Ovary (tissue), 9 donors: ENCODE measurements around the gene NHERF1. TPM values are rescaled to one million over a fixed set of nuclear protein-coding genes. Genes with fewer than 3 reads are reported as not detected.

Experiments used
- DNase-seq, 5 donors: peaks; one replicate each; pipeline ENCODE4 v3.0.0-alpha.2; 2019 to 2020
- H3K27ac ChIP-seq, 2 donors: fragments of 200-600 bp; one replicate each; pipeline versions ENCODE4 v1.5.1 to v1.8.0; 2019 to 2022
- H3K27me3 ChIP-seq: fragments of 200-600 bp; one replicate; pipeline ENCODE4 v1.8.0; 2022
- H3K36me3 ChIP-seq: fragments of 200-600 bp; sonication (generic); one replicate; pipeline ENCODE4 v1.5.1; 2019
- H3K4me1 ChIP-seq: one replicate; pipeline ENCODE4 v1.8.1; 2013; ENCODE audit warnings: mild to moderate bottlenecking, moderate library complexity; ENCODE audit not compliant: insufficient read depth
- H3K4me3 ChIP-seq: fragments of 200-600 bp; sonication (generic); one replicate; pipeline ENCODE4 v1.5.1; 2017
- H3K9me3 ChIP-seq, 2 donors: fragments of 200-600 bp in 1 of 2; sonication (generic) in 1 of 2; one replicate each; pipeline versions ENCODE4 v1.5.1 to v1.8.1; 2013 to 2019; ENCODE audit warnings: mild to moderate bottlenecking in 1 of 2, moderate library complexity in 1 of 2
- CTCF ChIP-seq, 3 donors: fragments of 450-650 bp in 2 of 3; fragments of 200-600 bp in 1 of 3; IDR thresholded peaks; one replicate each; pipeline versions ENCODE4 v1.5.1 to v1.8.0; 2016 to 2022; ENCODE audit warnings: antibody characterized with exemption in 3 of 3, mild to moderate bottlenecking in 1 of 3
- EP300 ChIP-seq: sonication (generic); formaldehyde crosslinking; IDR thresholded peaks from one replicate; pipeline ENCODE4 v1.6.1; 2017; ENCODE audit warnings: antibody characterized with exemption
- POLR2A ChIP-seq: fragments of 450-650 bp; IDR thresholded peaks from one replicate; pipeline ENCODE4 v1.6.1; 2017; ENCODE audit warnings: antibody characterized with exemption, mild to moderate bottlenecking, moderate library complexity
- whole genome bisulfite sequencing, 3 donors: extraction: QIAGEN DNeasy Blood & Tissue Kit in 1 of 3; methylation state at CpG; one replicate each; pipeline versions ENCODE4 v1.1.5 to v1.1.7; 2013 to 2017; 5-methylcytosine and 5-hydroxymethylcytosine counted together
- intact Hi-C, 4 donors: fragments of 100-400 bp; cut with DNase I; formaldehyde crosslinking; loops; one replicate each; pipeline versions ENCODE4 v1.11.0 to v1.15.1; 2022 to 2023
- polyA plus RNA-seq, 2 donors: library from polyadenylated mRNA; stranded (reverse); fragments of 200-250 nt in 1 of 2; fragments of 350-450 nt in 1 of 2; fragmentation: Illumina TruSeq in 1 of 2; extraction: RNeasy Lipid Tissue Mini Kit (QIAGEN cat#74804) in 1 of 2; gene quantifications; one replicate each; pipeline ENCODE4 v1.2.3, GENCODE V29; 2013 to 2014
- total RNA-seq, 7 donors: library from RNA; depleted of rRNA in 2 of 7; stranded (reverse); fragments of >200 nt in 2 of 7; fragmentation: NEBNext Ultra II Directional in 3 of 7; extraction: Animal tissue kit (Norgen Biotek cat#: 25700) in 3 of 7; gene quantifications; one replicate each; pipeline versions ENCODE4 v1.1.0 to v1.2.4, GENCODE V29; 2016 to 2023
- donor health status: DM: no; HTN: no; CAD: no; lungs with moderate emphysema.
- donor health status: DM: no; HTN: no; CAD: no.
- donor health status: Bipolar disorder and iron deficiency.
- donor health status: DM: yes; HTN: yes; CAD: no.
- donor health status: DM: no; HTN: no; CAD: no.
- donor health status: DM: yes; HTN: yes; CAD: no.

The NHERF1 gene
- total and polyA plus RNA-seq, 9 donors: 12.1 to 101 (median 21.0) TPM

GRCh38 chr17:74798239-74798707 is 49.8 kb downstream of the NHERF1 start:
- Histone ChIP-seq H3K9me3 (no peaks in the 10 kb centered on the region), H3K4me3 (no peak overlapping the region), H3K36me3 (no peaks in the 10 kb centered on the region), H3K27ac (no peak overlapping the region), H3K27me3 (no peaks in the 10 kb centered on the region), H3K4me1 (no peaks in the 10 kb centered on the region)
- 59 to 65% (median 63%) methylated on average over 8 of the region's 8 CpGs for WGBS, 3 donors
- no peak for DNase-seq
- intact Hi-C loops: loop anchor here in 1 of 4 donors (10.0 kb wide), 1 partner anchor 157 kb away; no protein-coding TSS in a partner anchor
- TF ChIP-seq POLR2A (no peak), CTCF (IDR thresholded peaks at IDR 0.05) (no peak)

GRCh38 chr17:74799097-74799496 is 50.7 kb downstream of the NHERF1 start:
- Histone ChIP-seq H3K4me1 (no peaks in the 10 kb centered on the region), H3K27ac (no peak overlapping the region), H3K4me3 (no peak overlapping the region), H3K36me3 (no peaks in the 10 kb centered on the region), H3K9me3 (no peaks in the 10 kb centered on the region), H3K27me3 (no peaks in the 10 kb centered on the region)
- TF ChIP-seq EP300 (no peak), CTCF (IDR thresholded peaks at IDR 0.05) (no peak), POLR2A (no peak)
- no peak for DNase-seq
- 91 to 95% (median 92%) methylated on average over 11 to 14 of the region's 14 CpGs for whole genome bisulfite sequencing, 3 donors
- intact Hi-C loops: loop anchor here in 1 of 4 donors (10.0 kb wide), 1 partner anchor 156 kb away; no protein-coding TSS in a partner anchor

- Histone ChIP-seq H3K4me1 (no peaks in the 10 kb centered on the region), H3K9me3 (no peaks in the 10 kb centered on the region), H3K27ac (no peak overlapping the region), H3K36me3 (no peaks in the 10 kb centered on the region), H3K27me3 (no peaks in the 10 kb centered on the region), H3K4me3 (no peak overlapping the region)
- no peak for DNase-seq
- TF ChIP-seq POLR2A (no peak), CTCF (IDR thresholded peaks at IDR 0.05) (no peak), EP300 (no peak)
- intact Hi-C loops: no loop called here
- 74 to 83% (median 81%) methylated on average over 7 of the region's 7 CpGs for WGBS, 3 donors
These were observed 52.1 kb downstream of the NHERF1 start for GRCh38 chr17:74800531-74800930.

- intact Hi-C loops: no loop called here
- no peaks in the 10 kb centered on the region for H3K36me3 ChIP-seq
- DNase-seq: no peak
- no peaks in the 10 kb centered on the region for H3K27me3 ChIP-seq
- H3K9me3 ChIP-seq: no peaks in the 10 kb centered on the region
- no peak for TF ChIP-seq EP300
- no peak for TF ChIP-seq POLR2A
- TF ChIP-seq CTCF (IDR thresholded peaks at IDR 0.05): no peak
- no peaks in the 10 kb centered on the region for H3K4me1 ChIP-seq
- no peak overlapping the region for H3K4me3 ChIP-seq
- H3K27ac ChIP-seq: no peak overlapping the region
- 80 to 87% (median 81%) methylated on average over 8 of the region's 8 CpGs for WGBS, 3 donors
These were observed 53.5 kb downstream of the NHERF1 start for GRCh38 chr17:74801896-74802295.
